Ammon's horn (tissue), 1 donor: Measurements from ENCODE around the gene ASCL3.
"Not testable (repeated sequence)": the region's sequence is repeated elsewhere in the genome, so short reads cannot be mapped to it uniquely, and the experiment has no call there.

Experiments used
- DNase-seq: peaks from one replicate; pipeline ENCODE4 v3.0.0-alpha.2; 2016; ENCODE audit warnings: low spot score

ASCL3 gene

DNA sequence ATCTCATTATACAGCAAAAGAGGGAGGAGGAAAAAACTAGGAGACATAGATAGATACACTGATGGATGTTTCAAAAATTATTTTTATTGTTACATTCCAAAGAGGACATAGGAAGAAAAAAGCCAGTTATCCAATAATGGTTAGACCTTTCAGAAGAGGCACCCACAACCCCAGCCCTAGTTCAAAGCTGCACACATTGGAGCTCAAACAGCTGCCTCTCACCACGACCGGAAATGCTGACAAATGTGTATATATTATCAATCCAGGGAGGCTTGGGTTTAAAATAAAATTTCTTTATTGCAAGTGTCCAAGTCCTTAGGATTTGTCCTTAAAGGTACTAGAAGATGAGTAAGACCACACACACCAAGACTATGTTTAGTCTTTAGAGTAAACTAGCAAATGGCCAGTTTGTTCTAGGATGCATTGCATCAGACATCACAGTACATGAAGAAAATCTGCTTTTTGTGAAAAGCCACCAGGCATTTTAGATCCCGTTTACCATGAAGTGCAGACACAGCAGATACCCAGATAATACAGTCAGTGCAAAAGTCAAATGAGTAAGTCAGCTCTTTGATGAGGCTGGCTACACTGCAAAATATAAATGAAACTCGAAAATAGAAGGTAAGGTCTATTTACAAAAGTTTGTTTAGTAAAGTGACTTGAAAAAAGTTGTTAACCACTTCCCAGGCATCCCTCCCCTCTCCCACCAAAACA, 4.6 kb upstream of the ASCL3 start:
- DNase-seq: no peak

DNA sequence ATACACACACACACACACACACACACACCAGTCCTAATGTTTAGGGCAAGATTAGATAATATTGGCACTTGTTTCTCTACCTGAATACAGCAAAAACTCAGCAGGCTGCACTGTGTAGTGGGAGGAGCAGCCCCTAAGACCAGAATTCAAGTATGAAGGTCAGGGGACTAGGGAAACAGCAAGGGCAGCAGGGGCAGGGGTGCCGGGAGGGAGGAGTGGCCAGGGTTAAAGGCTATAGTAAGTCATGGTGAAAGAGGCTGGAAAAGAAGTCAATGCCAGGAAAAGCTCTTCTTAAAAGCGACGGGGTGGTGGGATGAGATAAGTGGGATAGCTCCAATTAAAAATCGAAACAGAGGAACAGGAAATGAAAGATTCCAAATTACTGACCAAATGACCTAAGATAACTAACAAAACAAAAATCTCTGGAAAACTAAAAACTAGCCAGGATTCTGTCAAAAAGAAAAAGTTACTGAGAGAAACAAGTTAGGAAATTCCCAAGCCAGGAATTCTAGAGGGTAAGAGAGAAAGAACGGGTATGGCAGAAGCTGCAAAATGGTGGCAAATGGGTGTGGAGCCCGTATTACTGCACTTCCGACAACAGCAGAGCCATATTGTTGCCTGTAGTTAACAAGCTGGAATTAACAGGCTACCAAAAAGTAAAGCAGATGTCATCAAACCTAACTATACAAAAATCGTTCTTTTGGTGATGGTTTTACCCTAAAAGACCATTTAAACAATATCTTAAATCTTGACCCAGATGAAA, 1.3 kb downstream of the ASCL3 start:
- DNase-seq: no peak

DNA sequence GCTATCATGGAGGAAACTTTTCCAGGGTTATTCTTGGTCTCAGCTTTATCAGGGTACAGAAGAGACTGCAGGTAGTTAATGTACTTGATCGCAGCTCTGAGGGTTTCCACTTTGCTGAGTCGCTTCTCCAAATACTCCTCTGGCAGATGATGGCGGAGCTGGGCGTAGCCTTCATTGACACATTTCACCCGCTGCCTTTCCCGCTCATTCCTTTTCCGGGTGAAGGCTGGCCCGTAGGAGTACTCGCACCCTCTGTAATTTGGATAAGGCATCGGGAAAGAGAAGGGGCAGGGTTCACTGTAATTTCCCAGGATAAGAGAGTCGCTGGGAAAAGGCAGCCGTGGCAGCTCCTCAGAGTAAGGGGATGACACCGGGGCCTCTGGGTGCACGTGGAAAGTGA, 5.2 kb downstream of the ASCL3 start:
- DNase-seq: no peak

DNA sequence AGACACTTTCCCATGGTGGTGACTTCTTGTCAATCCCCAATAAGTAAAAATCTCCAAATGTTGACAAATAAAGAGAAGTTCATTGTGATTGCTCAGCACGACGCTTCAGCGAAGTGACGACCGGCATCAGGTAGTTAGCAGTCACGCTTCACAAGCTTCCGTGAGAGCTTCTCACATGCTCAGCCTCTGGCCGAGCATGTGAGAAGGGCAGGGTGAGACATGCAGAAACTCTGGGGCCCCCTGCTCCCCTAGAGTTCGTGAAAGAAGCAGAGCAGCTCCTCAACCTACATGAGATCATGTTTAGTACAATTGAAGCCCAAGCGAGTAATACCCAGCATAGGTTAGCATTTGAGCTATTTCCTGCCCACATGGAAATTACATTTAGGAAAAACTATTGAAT, 5.7 kb downstream of the ASCL3 start:
- DNase-seq: no peak

DNA sequence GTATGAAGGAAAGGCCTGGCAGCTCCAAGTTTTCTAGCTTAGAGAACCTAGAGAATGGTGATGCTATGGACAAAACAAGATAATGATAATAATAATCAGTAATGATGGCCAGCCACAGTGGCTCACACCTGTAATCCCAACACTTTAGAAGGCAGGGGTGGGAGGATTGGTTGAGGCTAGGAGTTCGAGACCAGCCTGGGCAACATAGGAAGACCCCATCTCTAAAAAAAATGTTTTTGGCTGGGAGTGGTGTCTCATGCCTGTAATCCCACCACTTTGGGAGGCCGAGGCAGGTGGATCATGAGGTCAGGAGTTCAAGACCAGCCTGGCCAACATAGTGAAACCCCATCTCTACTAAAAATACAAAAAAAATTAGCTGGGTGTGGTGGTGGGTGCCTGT, 7.0 kb downstream of the ASCL3 start:
- not testable (repeated sequence) for DNase-seq

DNA sequence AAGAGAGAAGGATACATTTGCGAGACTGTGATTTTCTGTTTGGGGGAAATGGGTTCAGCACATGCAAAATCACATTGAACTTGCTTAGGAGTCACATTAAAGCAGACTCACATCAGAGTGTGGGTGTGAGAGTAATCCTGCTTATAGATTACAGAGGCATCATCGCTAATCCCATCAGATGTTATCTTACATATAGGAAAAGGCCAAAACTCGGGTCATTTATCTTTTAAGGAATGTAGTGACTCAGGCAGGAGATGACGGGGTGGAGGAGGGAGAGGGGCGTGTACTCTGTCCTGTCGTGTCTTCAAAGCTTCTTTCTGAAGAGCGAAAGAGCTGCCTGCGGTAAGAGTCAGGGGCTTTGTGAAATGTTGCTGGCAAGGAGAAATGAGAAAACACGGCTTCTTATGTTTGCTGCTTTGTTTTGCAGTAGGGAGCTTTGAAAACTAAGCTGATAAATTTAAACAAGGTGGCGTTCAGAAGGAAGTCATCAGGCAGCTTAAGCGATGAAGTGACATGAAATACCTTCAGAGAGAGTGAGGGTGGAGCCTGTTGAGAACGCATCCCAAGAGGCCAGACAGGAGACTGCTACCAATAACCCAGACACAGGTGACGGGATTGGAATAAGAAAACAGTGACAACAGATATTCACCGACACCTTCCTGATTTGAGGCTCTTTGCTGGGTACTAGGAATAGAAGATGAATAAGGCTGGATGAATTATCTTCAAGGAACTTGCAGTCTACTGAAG, 7.9 kb downstream of the ASCL3 start:
- no peak for DNase-seq

DNA sequence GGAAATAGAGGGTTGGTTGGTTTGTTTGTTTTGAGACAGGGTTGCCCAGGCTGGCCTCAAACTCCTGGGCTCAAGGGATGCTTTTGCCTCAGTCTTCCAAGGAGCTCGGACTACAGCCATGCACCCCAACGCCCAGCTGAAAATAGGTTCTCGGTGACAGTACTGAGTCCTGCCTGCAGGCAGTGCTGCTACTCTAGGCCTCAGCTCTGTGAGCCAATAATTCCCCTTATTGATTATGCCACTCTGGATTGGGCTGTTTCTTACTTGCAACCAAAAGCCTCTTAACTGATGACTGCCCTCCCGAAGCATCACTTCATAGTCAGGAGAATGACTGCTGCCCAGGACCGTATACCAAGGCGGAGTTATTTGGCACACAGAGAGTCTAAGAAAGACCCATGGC, 8.9 kb downstream of the ASCL3 start:
- DNase-seq: no peak

- no peak for DNase-seq
Observed at GRCh38 chr11:8932564-8933180, 10.1 kb downstream of the ASCL3 start, which contains the start of gene C11orf16. Gene C11orf16 (minus strand): TSS chr11:8932947. CDS start chr11:8932308, 639 bp downstream.

GRCh38 chr11:8930456-8931175, 12.2 kb downstream of the ASCL3 start:
- no peak for DNase-seq

DNA sequence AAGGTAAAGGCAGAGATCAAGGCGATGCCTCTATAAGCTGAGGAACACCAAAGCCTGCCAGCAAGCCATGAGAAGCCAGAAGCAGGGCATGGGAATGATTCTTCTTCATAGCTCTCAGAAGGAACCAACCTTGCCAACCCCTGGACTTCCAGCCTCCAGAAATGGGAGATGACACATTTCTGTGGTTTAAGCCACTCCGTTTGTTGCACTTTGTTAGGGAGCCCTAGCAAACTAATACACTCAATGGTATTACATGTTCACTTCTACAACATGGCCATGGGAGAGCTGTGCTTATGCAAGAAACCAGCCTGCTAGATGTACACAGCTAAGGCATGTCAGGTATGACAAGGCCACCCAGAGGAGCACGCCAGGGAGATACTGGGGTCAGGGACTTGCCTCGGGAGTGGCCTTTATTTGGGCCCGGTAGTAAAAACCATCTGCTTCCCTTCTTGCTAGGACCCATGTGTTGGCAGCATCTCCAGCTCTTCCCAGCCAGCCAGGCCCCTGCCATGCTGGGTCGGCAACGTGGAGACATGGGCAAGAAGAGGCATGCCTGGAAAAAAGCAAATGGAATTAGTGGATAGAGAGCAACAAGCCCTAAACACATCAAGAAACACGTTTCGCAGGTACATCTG, 13.7 kb downstream of the ASCL3 start:
- DNase-seq: no peak

DNA sequence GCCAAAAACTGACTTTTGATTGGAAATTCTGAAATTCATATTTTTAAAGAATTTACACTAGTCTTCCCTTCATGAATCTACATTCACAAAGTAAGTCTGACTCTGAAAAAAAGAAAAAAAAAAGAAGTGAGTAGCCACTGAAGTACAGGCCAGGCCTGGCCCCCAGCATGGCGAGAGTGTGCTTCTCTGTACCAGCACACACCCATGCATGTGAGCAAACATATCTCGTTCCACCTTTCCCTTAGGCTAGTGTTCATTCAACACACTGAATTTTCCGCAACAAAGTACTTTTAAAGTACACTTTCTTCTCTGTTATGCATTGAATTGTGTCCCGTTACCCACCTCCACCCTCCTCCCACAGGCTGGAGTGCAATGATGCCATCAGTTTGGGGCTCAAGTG, 14.6 kb downstream of the ASCL3 start:
- DNase-seq: no peak

DNA sequence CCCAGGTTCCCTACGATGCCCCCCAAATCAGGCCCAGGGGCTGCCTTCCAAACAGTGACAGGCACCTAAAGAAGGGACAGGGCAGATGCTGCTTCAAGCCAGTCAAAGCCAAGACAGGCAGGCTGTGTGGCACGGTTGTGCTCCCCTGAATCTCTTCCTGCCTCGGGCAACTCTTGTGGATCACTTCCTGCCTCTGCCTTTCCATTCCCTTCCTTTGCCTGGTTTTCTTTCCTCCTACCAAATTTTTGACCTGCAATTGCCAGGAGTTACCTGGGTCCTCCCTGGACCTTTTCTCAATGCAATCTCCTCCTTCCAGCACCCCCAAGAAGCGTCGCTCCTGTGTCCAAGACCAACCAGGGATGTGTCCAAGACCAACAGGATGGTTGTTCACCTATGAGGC, 15.6 kb downstream of the ASCL3 start:
- DNase-seq: no peak

DNA sequence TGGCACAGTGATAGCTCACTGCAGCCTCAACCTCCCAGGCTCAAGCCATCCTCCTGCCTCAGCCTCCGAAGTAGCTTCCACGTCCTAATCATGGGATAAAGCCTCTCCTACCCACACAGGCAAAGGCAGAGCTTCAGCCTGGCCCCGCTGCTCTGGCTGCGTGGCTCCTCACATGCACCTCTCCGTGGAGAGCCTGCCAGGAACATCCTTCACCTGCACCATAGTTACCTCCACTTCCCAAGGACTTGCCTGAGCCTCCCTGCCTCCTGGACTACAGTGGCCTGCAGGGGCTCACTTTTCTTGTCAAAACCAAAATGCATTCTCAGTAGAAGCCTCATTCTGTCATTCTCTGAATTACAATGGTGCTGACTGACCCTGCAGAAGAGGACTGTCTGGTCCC, 16.6 kb downstream of the ASCL3 start:
- DNase-seq: no peak

GRCh38 chr11:8925711-8926110, 17.1 kb downstream of the ASCL3 start:
- no peak for DNase-seq

- no peak for DNase-seq
Observed at GRCh38 chr11:8922691-8923090, 20.1 kb downstream of the ASCL3 start.

GRCh38 chr11:8917157-8917825, 25.5 kb downstream of the ASCL3 start:
- DNase-seq: no peak

- DNase-seq: no peak
Observed at GRCh38 chr11:8914661-8915018, 28.2 kb downstream of the ASCL3 start.

DNA sequence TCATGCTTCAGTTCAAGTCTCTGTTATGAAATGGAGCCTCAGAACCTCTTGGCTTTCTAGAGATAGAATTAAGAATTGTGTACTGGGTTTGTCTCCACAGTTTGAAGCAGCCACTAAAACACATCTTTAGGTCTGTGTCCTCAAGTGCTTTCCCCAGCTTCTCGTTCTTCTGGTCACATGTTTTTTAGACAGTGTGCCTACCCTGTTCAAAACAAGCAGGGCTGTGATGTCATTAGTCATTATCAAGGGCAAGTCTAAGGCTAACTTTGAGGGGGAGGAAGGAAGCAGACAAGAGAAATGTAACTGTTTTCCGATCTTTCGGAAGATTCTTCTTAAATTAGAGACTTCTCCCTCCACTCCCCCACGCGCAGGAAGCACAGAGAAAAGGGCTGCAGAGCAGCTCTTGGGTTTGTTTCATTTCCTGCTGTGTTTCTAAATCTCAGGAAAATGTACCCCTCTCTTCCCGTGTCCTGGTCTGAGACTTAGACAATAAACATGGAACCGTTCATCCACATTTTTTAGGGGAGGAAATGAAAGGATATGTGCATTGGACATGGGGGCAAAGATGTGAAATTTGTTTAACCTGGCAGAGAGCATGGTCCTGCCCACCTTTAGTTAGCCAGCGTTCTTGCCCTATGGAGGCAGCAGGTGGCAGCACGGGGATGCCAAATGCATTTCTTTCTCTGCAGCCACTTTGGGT, 28.7 kb downstream of the ASCL3 start:
- DNase-seq: peak; percentile 55

- DNase-seq: peak; percentile 97
Observed at GRCh38 chr11:8911029-8911823, 31.6 kb downstream of the ASCL3 start, which contains the start of gene AKIP1. Gene AKIP1 (plus strand): TSS chr11:8911189. CDS start chr11:8911450, 261 bp downstream.
